Sigmoid colon (tissue), 7 donors: ENCODE data around the gene CHST6. TPM values are rescaled to one million over a fixed set of nuclear protein-coding genes. Genes with fewer than 3 reads are reported as not detected.
"Not testable (repeated sequence)": the region's sequence is repeated elsewhere in the genome, so short reads cannot be mapped to it uniquely, and the experiment has no call there.

ENCODE experiments used
- DNase-seq: peaks from one replicate; pipeline ENCODE4 v3.0.0-alpha.2; 2019
- H3K27ac ChIP-seq, 4 donors: fragments of 200-600 bp; sonication (generic); one replicate each; pipeline ENCODE4 v1.5.1; 2016 to 2019; ENCODE audit warnings: mild to moderate bottlenecking in 1 of 4
- H3K27me3 ChIP-seq, 3 donors: fragments of 200-600 bp; sonication (generic); one replicate each; pipeline ENCODE4 v1.5.1; 2019; ENCODE audit warnings: mild to moderate bottlenecking in 1 of 3
- H3K36me3 ChIP-seq, 4 donors: fragments of 200-600 bp; sonication (generic); one replicate each; pipeline ENCODE4 v1.5.1; 2016 to 2019
- H3K4me1 ChIP-seq, 4 donors: fragments of 200-600 bp; sonication (generic); one replicate each; pipeline ENCODE4 v1.5.1; 2017 to 2019
- H3K4me3 ChIP-seq, 4 donors: fragments of 200-600 bp; sonication (generic); one replicate each; pipeline ENCODE4 v1.5.1; 2017 to 2019; ENCODE audit warnings: mild to moderate bottlenecking in 2 of 4, moderate library complexity in 1 of 4
- H3K9me3 ChIP-seq, 4 donors: fragments of 200-600 bp in 3 of 4; sonication (generic) in 3 of 4; one replicate each; pipeline versions ENCODE4 v1.5.1 to v1.6.1; 2013 to 2019
- CTCF ChIP-seq, 4 experiments: fragments of 450-650 bp in 3 of 4; fragments of 200-600 bp in 1 of 4; IDR thresholded peaks; one replicate each; pipeline ENCODE4 v1.5.1; 2016 to 2019; ENCODE audit warnings: antibody characterized with exemption in 4 of 4, mild to moderate bottlenecking in 3 of 4, moderate library complexity in 2 of 4
- EP300 ChIP-seq, 4 donors: sonication (generic); formaldehyde crosslinking; IDR thresholded peaks; one replicate each; pipeline ENCODE4 v1.6.1; 2017; ENCODE audit warnings: antibody characterized with exemption in 4 of 4
- POLR2A ChIP-seq, 2 donors: fragments of 450-650 bp; IDR thresholded peaks; one replicate each; pipeline ENCODE4 v1.6.1; 2016; ENCODE audit warnings: antibody characterized with exemption in 2 of 2, mild to moderate bottlenecking in 2 of 2, moderate library complexity in 2 of 2
- POLR2AphosphoS5 ChIP-seq, 4 donors: sonication (generic); formaldehyde crosslinking; IDR thresholded peaks; one replicate each; pipeline ENCODE4 v1.6.1; 2017; ENCODE audit warnings: antibody characterized with exemption in 4 of 4
- WGBS, 2 donors: extraction: QIAGEN DNeasy Blood & Tissue Kit; methylation state at CpG; one replicate each; pipeline ENCODE4 v1.1.7; 2013; 5-methylcytosine and 5-hydroxymethylcytosine counted together
- intact Hi-C: fragments of 100-400 bp; cut with DNase I; formaldehyde crosslinking; loops from one replicate; pipeline ENCODE4 v1.15.1; 2023
- polyA plus RNA-seq, 3 donors: library from polyadenylated mRNA; stranded (reverse); fragments of 200-250 nt; gene quantifications; one replicate each; pipeline ENCODE4 v1.2.3, GENCODE V29; 2013
- total RNA-seq, 4 donors: library from RNA; depleted of rRNA; stranded (reverse); fragments of >200 nt; gene quantifications; one replicate each; pipeline ENCODE4 v1.1.0, GENCODE V29; 2016
- donor health status: healthy with polysubstance abuse.
- donor health status: Bipolar disorder and iron deficiency.
- donor health status: healthy.

The CHST6 gene
- total and polyA plus RNA-seq, 7 donors = under 0.01 to 2.5 (median 1.1) TPM

GRCh38 chr16:75433732-75434413 is 61.4 kb downstream of the CHST6 start:
- Histone ChIP-seq H3K36me3 (no peaks in the 10 kb centered on the region), H3K4me1 (peaks cover 0 to 17% (median 11%) of the 10 kb centered on the region in 4 donors), H3K4me3 (peak overlapping the region; percentile 75 to 92 (median 84)), H3K27ac (peak overlapping the region; percentile 95 to 98 (median 96)), H3K27me3 (no peaks in the 10 kb centered on the region), H3K9me3 (no peaks in the 10 kb centered on the region)
- intact Hi-C loops = loop anchor here (1.0 to 5.0 kb wide), 3 partner anchors 30 to 323 kb away; partner anchors contain the start of genes TMEM170A and TMEM231
- TF ChIP-seq CTCF (IDR thresholded peaks at IDR 0.05) (no peak), POLR2AphosphoS5 (IDR thresholded peaks at IDR 0.05) (peak; percentile 16 to 63 (median 53))
- peak; percentile 92 for DNase-seq
- WGBS, 2 donors = 2 to 4% methylated on average over 32 of the region's 32 CpGs

GRCh38 chr16:75432828-75433731 is 62.2 kb downstream of the CHST6 start, which contains the start of gene CFDP1:
CFDP1 (minus strand) TSS chr16:75433503; CDS start chr16:75433352, 151 bp downstream.
- peak within 1 kb of the TSS; percentile 95 to 98 (median 96) for H3K27ac ChIP-seq
- WGBS, 2 donors = 1% methylated on average over 85 of the region's 85 CpGs
- DNase-seq = peak; percentile 98
- H3K4me3 ChIP-seq = peak within 1 kb of the TSS; percentile 75 to 92 (median 84)
- intact Hi-C loops = loop anchor here (1.0 to 5.0 kb wide), 2 partner anchors 124 to 322 kb away; partner anchors contain the start of gene TMEM231
- no peaks in the 10 kb centered on the region for H3K36me3 ChIP-seq
- no peaks in the 10 kb centered on the region for H3K27me3 ChIP-seq
- TF ChIP-seq POLR2A (IDR thresholded peaks at IDR 0.05) (peak; percentile 55 to 64), CTCF (IDR thresholded peaks at IDR 0.05) (no peak), POLR2AphosphoS5 (IDR thresholded peaks at IDR 0.05) (peak; percentile 80 to 90 (median 87))
- H3K4me1 ChIP-seq = peaks cover 0 to 17% (median 11%) of the 10 kb centered on the region in 4 donors
- no peaks in the 10 kb centered on the region for H3K9me3 ChIP-seq

- Histone ChIP-seq H3K27ac (no peak overlapping the region), H3K36me3 (no peaks in the 10 kb centered on the region), H3K4me3 (no peak overlapping the region), H3K9me3 (no peaks in the 10 kb centered on the region), H3K4me1 (peaks cover 0 to 20% (median 10%) of the 10 kb centered on the region in 4 donors), H3K27me3 (no peaks in the 10 kb centered on the region)
- intact Hi-C loops = loop anchor here (5.0 kb wide), 1 partner anchor 127 kb away; the partner anchor contains the start of gene TMEM231
- DNase-seq = no peak
- no peak for TF ChIP-seq CTCF (IDR thresholded peaks at IDR 0.05)
- no peak for TF ChIP-seq EP300 (IDR thresholded peaks at IDR 0.05)
- TF ChIP-seq POLR2AphosphoS5 (IDR thresholded peaks at IDR 0.05) = no peak
- no peak for TF ChIP-seq POLR2A (IDR thresholded peaks at IDR 0.05)
- 83 to 89% methylated on average over 11 of the region's 11 CpGs for WGBS, 2 donors
Measured at GRCh38 chr16:75429621-75430403, 65.4 kb downstream of the CHST6 start.

GRCh38 chr16:75426524-75426923 is 68.7 kb downstream of the CHST6 start:
- H3K27me3 ChIP-seq, H3K4me1 ChIP-seq, H3K36me3 ChIP-seq, H3K27ac ChIP-seq, H3K9me3 ChIP-seq, H3K4me3 ChIP-seq, intact Hi-C loops, DNase-seq: not testable (repeated sequence)
- 90 to 96% methylated on average over 2 of the region's 2 CpGs for WGBS, 2 donors

- H3K36me3 ChIP-seq, H3K27me3 ChIP-seq, DNase-seq, intact Hi-C loops, H3K9me3 ChIP-seq, H3K27ac ChIP-seq, H3K4me3 ChIP-seq, H3K4me1 ChIP-seq: not testable (repeated sequence)
- 88 to 91% methylated on average over 18 of the region's 18 CpGs for WGBS, 2 donors
Measured at GRCh38 chr16:75424105-75424762, 71.0 kb downstream of the CHST6 start.
